Ishikawa (cell line): ENCODE data around the gene CFAP52.

Source experiments
- EGR1 ChIP-seq: IDR thresholded peaks from 2 replicates; pipeline ENCODE4 v1.6.1; 2012
- EP300 ChIP-seq: IDR thresholded peaks from 2 replicates; pipeline ENCODE4 v1.6.1; 2012; ENCODE audit warnings: borderline replicate concordance
- MAX ChIP-seq: IDR thresholded peaks from 2 replicates; pipeline ENCODE4 v1.6.1; 2012
- RAD21 ChIP-seq: IDR thresholded peaks from 2 replicates; pipeline ENCODE4 v1.6.1; 2012; ENCODE audit warnings: low read depth
- REST ChIP-seq: IDR thresholded peaks from 2 replicates; pipeline ENCODE4 v1.6.1; 2012; ENCODE audit warnings: low read depth, mild to moderate bottlenecking
- TAF1 ChIP-seq: IDR thresholded peaks from 2 replicates; pipeline ENCODE4 v1.6.1; 2012; ENCODE audit warnings: low read depth, mild to moderate bottlenecking
- TCF12 ChIP-seq: IDR thresholded peaks from 2 replicates; pipeline ENCODE4 v1.6.1; 2012; ENCODE audit warnings: low read depth
- TEAD4 ChIP-seq: IDR thresholded peaks from 2 replicates; pipeline ENCODE4 v1.6.1; 2012
- YY1 ChIP-seq: IDR thresholded peaks from 2 replicates; pipeline ENCODE4 v1.6.1; 2012; ENCODE audit warnings: low read depth

GRCh38 chr17:9643611-9644010, 67.2 kb downstream of the CFAP52 start:
- TF ChIP-seq YY1 (no peak), EGR1 (no peak), TAF1 (no peak), REST (no peak), EP300 (no peak), TCF12 (no peak), RAD21 (no peak), TEAD4 (no peak), MAX (no peak)
